Stimulated activated CD8-positive, alpha-beta memory T cell treated with anti-CD3 and anti-CD28 coated beads, Interleukin-12 subunit alpha, Interleukin-12 subunit beta, amount 100 ng/mL, for 4 hours (primary cell): ENCODE measurements around the gene KLF1.
"Not testable (repeated sequence)": the region's sequence is repeated elsewhere in the genome, so short reads cannot be mapped to it uniquely, and the experiment has no call there.

Source experiments
- DNase-seq: peaks from one replicate; pipeline ENCODE4 v3.0.0-alpha.2; 2020; ENCODE audit warnings: low read depth

The KLF1 gene

GRCh38 chr19:12886969-12887747, at the start of gene KLF1:
Gene KLF1 (minus strand): TSS chr19:12887201. CDS start chr19:12887140, 61 bp downstream.
- DNase-seq, result no peak

GRCh38 chr19:12936582-12936981, 49.6 kb upstream of the KLF1 start:
- no peak for DNase-seq

GRCh38 chr19:12935071-12935470, 48.1 kb upstream of the KLF1 start:
- DNase-seq, result no peak

GRCh38 chr19:12933287-12934072, 46.5 kb upstream of the KLF1 start, which contains the start of gene FARSA:
Gene FARSA (minus strand): TSS chr19:12933711. CDS start chr19:12933696, 15 bp downstream.
- peak; percentile 80 for DNase-seq

- no peak for DNase-seq
Measured at GRCh38 chr19:12932392-12933286, 45.6 kb upstream of the KLF1 start.

GRCh38 chr19:12930002-12930645, 43.1 kb upstream of the KLF1 start:
- no peak for DNase-seq

- no peak for DNase-seq
Measured at GRCh38 chr19:12924621-12925310, 37.8 kb upstream of the KLF1 start.

- DNase-seq, result no peak
Measured at GRCh38 chr19:12922959-12923358, 36.0 kb upstream of the KLF1 start.

- DNase-seq, result no peak
Measured at GRCh38 chr19:12921047-12921446, 34.0 kb upstream of the KLF1 start.

- DNase-seq, result no peak
Measured at GRCh38 chr19:12918253-12918652, 31.3 kb upstream of the KLF1 start.

- not testable (repeated sequence) for DNase-seq
Measured at GRCh38 chr19:12915860-12916259, 28.9 kb upstream of the KLF1 start.

- no peak for DNase-seq
Measured at GRCh38 chr19:12913851-12914690, 27.1 kb upstream of the KLF1 start.

- DNase-seq, result no peak
Measured at GRCh38 chr19:12913011-12913561, 26.1 kb upstream of the KLF1 start.

GRCh38 chr19:12912571-12912970, 25.6 kb upstream of the KLF1 start:
- DNase-seq, result no peak

GRCh38 chr19:12907166-12907565, 20.2 kb upstream of the KLF1 start:
- no peak for DNase-seq

GRCh38 chr19:12899891-12900518, 13.0 kb upstream of the KLF1 start:
- DNase-seq, result no peak

GRCh38 chr19:12896460-12896859, 9.5 kb upstream of the KLF1 start:
- no peak for DNase-seq

GRCh38 chr19:12893582-12893981, 6.6 kb upstream of the KLF1 start:
- DNase-seq, result no peak

GRCh38 chr19:12891553-12892021, 4.6 kb upstream of the KLF1 start:
- DNase-seq, result no peak
